Measurements from ENCODE around the gene CFAP77.

DNA sequence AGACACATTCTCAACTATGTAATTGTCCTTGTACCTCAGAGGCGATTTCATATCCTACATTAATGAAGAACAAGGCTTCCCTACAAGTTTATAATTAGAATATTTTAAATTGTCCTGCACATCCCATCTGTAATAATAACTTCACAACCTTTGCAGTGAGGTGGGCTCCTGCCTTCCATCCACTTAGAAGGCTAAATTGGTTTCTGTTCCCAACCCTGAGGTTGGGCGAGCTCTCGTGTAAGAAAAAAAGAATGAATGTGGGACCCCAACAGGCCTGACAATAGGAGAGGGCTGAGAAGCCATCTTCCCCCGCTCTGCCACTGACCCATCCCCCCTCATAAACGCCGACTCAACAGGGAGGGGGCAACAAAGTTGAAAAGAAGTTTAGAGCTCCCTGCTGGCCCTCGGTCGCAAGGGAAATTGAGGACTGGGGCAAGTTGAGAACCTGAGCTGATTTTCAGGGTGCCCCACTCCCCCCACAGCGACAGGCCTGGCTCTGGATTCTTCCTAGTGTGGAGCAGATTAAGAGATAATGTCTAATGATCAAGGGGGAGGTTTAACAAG is 181.8 kb downstream of the CFAP77 start:
- TF ChIP-seq, protein P1, sequence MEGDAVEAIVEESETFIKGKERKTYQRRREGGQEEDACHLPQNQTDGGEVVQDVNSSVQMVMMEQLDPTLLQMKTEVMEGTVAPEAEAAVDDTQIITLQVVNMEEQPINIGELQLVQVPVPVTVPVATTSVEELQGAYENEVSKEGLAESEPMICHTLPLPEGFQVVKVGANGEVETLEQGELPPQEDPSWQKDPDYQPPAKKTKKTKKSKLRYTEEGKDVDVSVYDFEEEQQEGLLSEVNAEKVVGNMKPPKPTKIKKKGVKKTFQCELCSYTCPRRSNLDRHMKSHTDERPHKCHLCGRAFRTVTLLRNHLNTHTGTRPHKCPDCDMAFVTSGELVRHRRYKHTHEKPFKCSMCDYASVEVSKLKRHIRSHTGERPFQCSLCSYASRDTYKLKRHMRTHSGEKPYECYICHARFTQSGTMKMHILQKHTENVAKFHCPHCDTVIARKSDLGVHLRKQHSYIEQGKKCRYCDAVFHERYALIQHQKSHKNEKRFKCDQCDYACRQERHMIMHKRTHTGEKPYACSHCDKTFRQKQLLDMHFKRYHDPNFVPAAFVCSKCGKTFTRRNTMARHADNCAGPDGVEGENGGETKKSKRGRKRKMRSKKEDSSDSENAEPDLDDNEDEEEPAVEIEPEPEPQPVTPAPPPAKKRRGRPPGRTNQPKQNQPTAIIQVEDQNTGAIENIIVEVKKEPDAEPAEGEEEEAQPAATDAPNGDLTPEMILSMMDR (IDR thresholded peaks at IDR 0.05), result no peak
- TF ChIP-seq TAF1 (IDR thresholded peaks at IDR 0.05; ENCODE audit: borderline replicate concordance, low read depth, low read length) (no peak), EP300 (IDR thresholded peaks at IDR 0.05; ENCODE audit: borderline replicate concordance in 1 of 2, low read depth in 1 of 2, low read length in 1 of 2) (no peak), MEF2A (IDR thresholded peaks at IDR 0.05; ENCODE audit: borderline replicate concordance, low read depth) (no peak), YY1 (IDR thresholded peaks at IDR 0.05; ENCODE audit: low read depth) (no peak), NRF1 (IDR thresholded peaks at IDR 0.05; ENCODE audit: low read depth, low read length) (no peak), FOXM1 (IDR thresholded peaks at IDR 0.05; ENCODE audit: low read depth) (no peak), POLR2AphosphoS5 (IDR thresholded peaks at IDR 0.05; ENCODE audit: low read depth, low read length) (no peak), FOSL2 (IDR thresholded peaks at IDR 0.05; ENCODE audit: borderline replicate concordance, low read depth) (no peak), EZH2phosphoT487 (IDR thresholded peaks at IDR 0.05; ENCODE audit: borderline replicate concordance, low read depth) (no peak)
- TF ChIP-seq, protein P2, sequence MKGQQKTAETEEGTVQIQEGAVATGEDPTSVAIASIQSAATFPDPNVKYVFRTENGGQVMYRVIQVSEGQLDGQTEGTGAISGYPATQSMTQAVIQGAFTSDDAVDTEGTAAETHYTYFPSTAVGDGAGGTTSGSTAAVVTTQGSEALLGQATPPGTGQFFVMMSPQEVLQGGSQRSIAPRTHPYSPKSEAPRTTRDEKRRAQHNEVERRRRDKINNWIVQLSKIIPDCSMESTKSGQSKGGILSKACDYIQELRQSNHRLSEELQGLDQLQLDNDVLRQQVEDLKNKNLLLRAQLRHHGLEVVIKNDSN (IDR thresholded peaks at IDR 0.05; ENCODE audit: borderline replicate concordance, low read depth), result no peak
- TF ChIP-seq, protein P3, sequence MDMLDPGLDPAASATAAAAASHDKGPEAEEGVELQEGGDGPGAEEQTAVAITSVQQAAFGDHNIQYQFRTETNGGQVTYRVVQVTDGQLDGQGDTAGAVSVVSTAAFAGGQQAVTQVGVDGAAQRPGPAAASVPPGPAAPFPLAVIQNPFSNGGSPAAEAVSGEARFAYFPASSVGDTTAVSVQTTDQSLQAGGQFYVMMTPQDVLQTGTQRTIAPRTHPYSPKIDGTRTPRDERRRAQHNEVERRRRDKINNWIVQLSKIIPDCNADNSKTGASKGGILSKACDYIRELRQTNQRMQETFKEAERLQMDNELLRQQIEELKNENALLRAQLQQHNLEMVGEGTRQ (IDR thresholded peaks at IDR 0.05; ENCODE audit: borderline replicate concordance, low read depth, low read length), result no peak
